Smooth muscle cell (in vitro differentiated cells): Measurements from ENCODE around the gene ZNF845. TPM values are rescaled to one million over a fixed set of nuclear protein-coding genes. Genes with fewer than 3 reads are reported as not detected.

ENCODE experiments used
- DNase-seq: peaks from one replicate; lab custom pipeline; 2025; ENCODE audit not compliant: unreplicated experiment; lab: John Stamatoyannopoulos, UW
- H2AFZ ChIP-seq: fragments of 200-600 bp; sonication (generic); 2 replicates; pipeline ENCODE4 v1.6.0; 2016; ENCODE audit warnings: antibody characterized with exemption, low read depth, mild to moderate bottlenecking
- H3F3A ChIP-seq: fragments of 200-600 bp; sonication (generic); 2 replicates; pipeline ENCODE4 v1.6.0; 2017; ENCODE audit warnings: antibody characterized with exemption, low read depth
- H3K27ac ChIP-seq: fragments of 200-600 bp; sonication (generic); 2 replicates; pipeline ENCODE4 v1.5.1; 2016; ENCODE audit warnings: low read depth, mild to moderate bottlenecking
- H3K27me3 ChIP-seq: fragments of 200-600 bp; sonication (generic); 2 replicates; pipeline ENCODE4 v1.6.1; 2016; ENCODE audit warnings: low read depth, mild to moderate bottlenecking
- H3K36me3 ChIP-seq: fragments of 200-600 bp; sonication (generic); 2 replicates; pipeline ENCODE4 v1.5.1; 2016; ENCODE audit warnings: low read depth
- H3K4me1 ChIP-seq: fragments of 200-600 bp; sonication (generic); 2 replicates; pipeline ENCODE4 v1.5.1; 2016; ENCODE audit warnings: low read depth
- H3K4me2 ChIP-seq: fragments of 200-600 bp; sonication (generic); 2 replicates; pipeline ENCODE4 v1.6.0; 2016; ENCODE audit warnings: mild to moderate bottlenecking
- H3K4me3 ChIP-seq: fragments of 200-600 bp; sonication (generic); 2 replicates; pipeline ENCODE4 v1.5.1; 2016; ENCODE audit warnings: mild to moderate bottlenecking
- H3K79me2 ChIP-seq: fragments of 200-600 bp; sonication (generic); 2 replicates; pipeline ENCODE4 v1.6.0; 2016; ENCODE audit warnings: low read depth, mild to moderate bottlenecking
- H3K9ac ChIP-seq: fragments of 200-600 bp; sonication (generic); 2 replicates; pipeline ENCODE4 v1.6.0; 2016; ENCODE audit warnings: low read depth
- H3K9me3 ChIP-seq: fragments of 200-600 bp; sonication (generic); replicated peaks from 2 replicates; pipeline ENCODE4 v1.5.1; 2016; ENCODE audit warnings: low read depth
- H4K20me1 ChIP-seq: fragments of 200-600 bp; sonication (generic); 2 replicates; pipeline ENCODE4 v1.6.0; 2016; ENCODE audit warnings: low read depth
- CTCF ChIP-seq: fragments of 200-600 bp; sonication (generic); IDR thresholded peaks from 2 replicates; pipeline ENCODE4 v1.5.1; 2017; ENCODE audit warnings: borderline replicate concordance, mild to moderate bottlenecking, antibody characterized with exemption; ENCODE audit not compliant: insufficient read depth, poor library complexity, severe bottlenecking
- WGBS: methylation state at CpG from one replicate; pipeline ENCODE4 v1.1.7; 2016; ENCODE audit warnings: low lambda C conversion rate; 5-methylcytosine and 5-hydroxymethylcytosine counted together
- polyA plus RNA-seq: library from polyadenylated mRNA; unstranded; fragments of >200 nt; fragmentation: Nextera tagmentation; extraction: Ambion mirVana; gene quantifications from 2 replicates; pipeline ENCODE4 v1.2.1, GENCODE V29; 2016
- total RNA-seq: library from RNA; depleted of rRNA; stranded (reverse); fragments of >200 nt; gene quantifications from 2 replicates; pipeline ENCODE4 v1.2.3, GENCODE V29; 2014

The ZNF845 gene
- total and polyA plus RNA-seq, 2 experiments from 2014 or later, result 3.1 to 9.5 TPM

GRCh38 chr19:53365899-53366493 lies 32.4 kb downstream of the ZNF845 start:
- Histone ChIP-seq H3K4me3 (peak overlapping the region; percentile 82), H3K9me3 (no peaks in the 10 kb centered on the region), H3K27ac (peak overlapping the region; percentile 29), H3K4me1 (no peaks in the 10 kb centered on the region), H3K27me3 (no peaks in the 10 kb centered on the region), H3F3A (peaks cover 4% of the 10 kb centered on the region), H2AFZ (peak overlapping the region; percentile 92), H4K20me1 (no peaks in the 10 kb centered on the region), H3K79me2 (peaks cover 24% of the 10 kb centered on the region), H3K4me2 (peak overlapping the region; percentile 91), H3K36me3 (no peaks in the 10 kb centered on the region), H3K9ac (peak overlapping the region; percentile 54)
- DNase-seq, result peak; percentile 28
- 1% methylated on average over 26 of the region's 32 CpGs for WGBS
- no peak for TF ChIP-seq CTCF

- Histone ChIP-seq H3K4me1 (no peaks in the 10 kb centered on the region), H3K4me3 (no peak overlapping the region), H2AFZ (no peak overlapping the region), H3K4me2 (no peak overlapping the region), H3F3A (no peaks in the 10 kb centered on the region), H3K36me3 (peaks cover 5% of the 10 kb centered on the region), H3K27ac (peak overlapping the region; percentile 5), H3K9me3 (no peaks in the 10 kb centered on the region), H3K79me2 (peaks cover 21% of the 10 kb centered on the region), H3K9ac (no peak overlapping the region), H4K20me1 (no peaks in the 10 kb centered on the region), H3K27me3 (no peaks in the 10 kb centered on the region)
- DNase-seq, result no peak
- no peak for TF ChIP-seq CTCF
- WGBS, result 80% methylated on average over 4 of the region's 4 CpGs
Measured at GRCh38 chr19:53372196-53372595, 38.6 kb downstream of the ZNF845 start.

GRCh38 chr19:53374288-53374687 lies 40.7 kb downstream of the ZNF845 start:
- Histone ChIP-seq H3K27ac (no peak overlapping the region), H3K4me1 (no peaks in the 10 kb centered on the region), H3K4me2 (no peak overlapping the region), H3K9me3 (no peaks in the 10 kb centered on the region), H4K20me1 (no peaks in the 10 kb centered on the region), H3K27me3 (no peaks in the 10 kb centered on the region), H3F3A (no peaks in the 10 kb centered on the region), H3K4me3 (no peak overlapping the region), H3K36me3 (peaks cover 17% of the 10 kb centered on the region), H3K9ac (no peak overlapping the region), H3K79me2 (peaks cover 1% of the 10 kb centered on the region), H2AFZ (no peak overlapping the region)
- WGBS, result 63% methylated on average over 3 of the region's 3 CpGs
- TF ChIP-seq CTCF, result no peak
- DNase-seq, result no peak

- peaks cover 19% of the 10 kb centered on the region for H3K36me3 ChIP-seq
Measured at GRCh38 chr19:53374743-53375142, 41.2 kb downstream of the ZNF845 start.

More at GRCh38 chr19:53374743-53375142, 41.2 kb downstream of the ZNF845 start:
- no peak overlapping the region for H3K9ac ChIP-seq
- H2AFZ ChIP-seq, result no peak overlapping the region
- H3K79me2 ChIP-seq, result no peaks in the 10 kb centered on the region
- no peak overlapping the region for H3K4me2 ChIP-seq
- DNase-seq, result no peak
- no peaks in the 10 kb centered on the region for H4K20me1 ChIP-seq
- WGBS, result 100% methylated on average over 1 of the region's 1 CpG
- no peaks in the 10 kb centered on the region for H3K9me3 ChIP-seq
- H3K27ac ChIP-seq, result no peak overlapping the region
- H3K4me1 ChIP-seq, result no peaks in the 10 kb centered on the region
- no peak for TF ChIP-seq CTCF
- no peak overlapping the region for H3K4me3 ChIP-seq
- H3F3A ChIP-seq, result no peaks in the 10 kb centered on the region
- H3K27me3 ChIP-seq, result no peaks in the 10 kb centered on the region
